ENCODE results near the gene NSD1.

DNA sequence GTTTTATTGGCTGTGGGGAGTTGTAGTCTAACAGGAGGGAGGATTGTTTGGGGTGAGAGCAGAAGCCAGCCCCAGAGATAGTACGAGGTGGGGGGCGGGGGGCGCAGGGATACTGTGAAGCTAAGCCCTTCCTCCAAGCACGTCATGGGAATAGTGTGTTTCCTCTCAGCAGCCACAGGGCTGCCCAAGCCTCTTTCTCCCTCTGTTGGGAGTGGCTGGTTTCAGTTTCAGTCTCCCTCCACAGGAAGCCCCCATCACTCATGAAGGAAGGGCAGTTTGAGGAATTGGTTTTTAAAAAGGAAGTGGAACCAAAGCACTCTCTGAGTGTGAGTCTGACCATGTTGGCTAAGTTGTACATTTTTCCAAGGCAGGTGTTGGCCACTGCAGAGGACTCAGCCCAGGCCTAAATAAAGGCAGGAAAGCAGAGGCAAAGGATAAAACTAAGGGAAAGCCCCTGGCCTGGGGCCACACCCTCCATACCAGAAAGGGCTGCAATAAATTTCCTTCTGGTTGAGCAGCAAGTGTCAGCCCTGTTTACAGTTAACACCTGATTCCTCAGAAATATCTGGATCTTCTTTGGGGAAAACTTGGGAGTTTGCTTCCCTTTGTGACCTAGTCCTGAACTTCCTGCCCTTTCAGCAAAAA, 166.8 kb downstream of the NSD1 start:
- TF ChIP-seq, protein P1, sequence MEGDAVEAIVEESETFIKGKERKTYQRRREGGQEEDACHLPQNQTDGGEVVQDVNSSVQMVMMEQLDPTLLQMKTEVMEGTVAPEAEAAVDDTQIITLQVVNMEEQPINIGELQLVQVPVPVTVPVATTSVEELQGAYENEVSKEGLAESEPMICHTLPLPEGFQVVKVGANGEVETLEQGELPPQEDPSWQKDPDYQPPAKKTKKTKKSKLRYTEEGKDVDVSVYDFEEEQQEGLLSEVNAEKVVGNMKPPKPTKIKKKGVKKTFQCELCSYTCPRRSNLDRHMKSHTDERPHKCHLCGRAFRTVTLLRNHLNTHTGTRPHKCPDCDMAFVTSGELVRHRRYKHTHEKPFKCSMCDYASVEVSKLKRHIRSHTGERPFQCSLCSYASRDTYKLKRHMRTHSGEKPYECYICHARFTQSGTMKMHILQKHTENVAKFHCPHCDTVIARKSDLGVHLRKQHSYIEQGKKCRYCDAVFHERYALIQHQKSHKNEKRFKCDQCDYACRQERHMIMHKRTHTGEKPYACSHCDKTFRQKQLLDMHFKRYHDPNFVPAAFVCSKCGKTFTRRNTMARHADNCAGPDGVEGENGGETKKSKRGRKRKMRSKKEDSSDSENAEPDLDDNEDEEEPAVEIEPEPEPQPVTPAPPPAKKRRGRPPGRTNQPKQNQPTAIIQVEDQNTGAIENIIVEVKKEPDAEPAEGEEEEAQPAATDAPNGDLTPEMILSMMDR (conservative IDR thresholded peaks at IDR 0.05): no peak
- TF ChIP-seq EZH2 (IDR thresholded peaks at IDR 0.05; ENCODE audit: low read depth): no peak
